ENCODE results near the gene GPR146.

The GPR146 gene

DNA sequence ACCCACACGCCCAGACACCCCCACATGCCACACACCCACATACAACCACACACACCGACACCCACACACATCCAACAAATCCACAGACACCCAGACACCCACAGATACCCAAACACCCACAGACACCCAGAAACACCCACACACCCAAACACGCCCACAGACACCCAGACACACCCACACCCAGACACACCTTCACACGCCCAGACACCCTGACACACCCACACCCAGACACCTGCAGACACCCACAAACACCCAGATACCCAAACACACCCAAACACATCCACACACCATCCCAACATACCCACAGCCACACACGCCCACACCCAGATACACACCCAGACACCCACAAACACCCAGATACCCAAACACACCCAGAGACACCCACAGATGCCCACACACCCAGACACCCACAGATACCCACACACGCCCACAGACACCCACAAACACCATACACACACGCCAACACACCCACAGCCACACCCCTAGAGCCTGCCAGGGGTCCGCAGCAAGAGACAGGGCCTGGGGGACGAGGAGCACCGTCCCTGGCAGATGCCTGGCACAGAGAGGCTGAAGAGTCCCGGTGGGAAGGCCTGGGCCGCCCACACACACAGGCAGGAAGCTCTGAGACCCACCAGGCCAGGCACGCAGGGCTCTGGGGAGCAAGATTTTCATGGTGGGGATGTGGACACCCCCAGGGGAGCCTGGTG lies 32.9 kb upstream of the GPR146 start:
- peaks cover 16% of the 10 kb centered on the region for H3K4me1 ChIP-seq (ENCODE audit: insufficient read depth, low read length, severe bottlenecking)
- no peaks in the 10 kb centered on the region for H4K20me1 ChIP-seq (ENCODE audit: insufficient read depth, low read length)
- H3K27me3 ChIP-seq (ENCODE audit: insufficient read depth, low read length), result no peaks in the 10 kb centered on the region
- TF ChIP-seq, protein P1, sequence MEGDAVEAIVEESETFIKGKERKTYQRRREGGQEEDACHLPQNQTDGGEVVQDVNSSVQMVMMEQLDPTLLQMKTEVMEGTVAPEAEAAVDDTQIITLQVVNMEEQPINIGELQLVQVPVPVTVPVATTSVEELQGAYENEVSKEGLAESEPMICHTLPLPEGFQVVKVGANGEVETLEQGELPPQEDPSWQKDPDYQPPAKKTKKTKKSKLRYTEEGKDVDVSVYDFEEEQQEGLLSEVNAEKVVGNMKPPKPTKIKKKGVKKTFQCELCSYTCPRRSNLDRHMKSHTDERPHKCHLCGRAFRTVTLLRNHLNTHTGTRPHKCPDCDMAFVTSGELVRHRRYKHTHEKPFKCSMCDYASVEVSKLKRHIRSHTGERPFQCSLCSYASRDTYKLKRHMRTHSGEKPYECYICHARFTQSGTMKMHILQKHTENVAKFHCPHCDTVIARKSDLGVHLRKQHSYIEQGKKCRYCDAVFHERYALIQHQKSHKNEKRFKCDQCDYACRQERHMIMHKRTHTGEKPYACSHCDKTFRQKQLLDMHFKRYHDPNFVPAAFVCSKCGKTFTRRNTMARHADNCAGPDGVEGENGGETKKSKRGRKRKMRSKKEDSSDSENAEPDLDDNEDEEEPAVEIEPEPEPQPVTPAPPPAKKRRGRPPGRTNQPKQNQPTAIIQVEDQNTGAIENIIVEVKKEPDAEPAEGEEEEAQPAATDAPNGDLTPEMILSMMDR (IDR thresholded peaks at IDR 0.05; ENCODE audit: low read length), result no peak
- no peak for TF ChIP-seq EZH2 (IDR thresholded peaks at IDR 0.05; ENCODE audit: borderline replicate concordance, low read length)
- no peak overlapping the region for H2AFZ ChIP-seq (ENCODE audit: low read length)
- H3K27ac ChIP-seq (ENCODE audit: low read depth, low read length, poor library complexity, severe bottlenecking), result no peak overlapping the region
- peaks cover 18% of the 10 kb centered on the region; the same call in 1 of the 2 replicates for H3K36me3 ChIP-seq (ENCODE audit: insufficient read depth, low read length)
- no peak overlapping the region for H3K4me2 ChIP-seq (ENCODE audit: low read length)
- no peaks in the 10 kb centered on the region for H3F3A ChIP-seq (ENCODE audit: insufficient read depth, low read length)
- no peaks in the 10 kb centered on the region for H3K9me3 ChIP-seq (ENCODE audit: low read length)
- H3K9ac ChIP-seq (ENCODE audit: low read length), result no peak overlapping the region
- no peaks in the 10 kb centered on the region for H3K9me2 ChIP-seq (ENCODE audit: low read depth, low read length)
- no peak overlapping the region for H3K4me3 ChIP-seq (ENCODE audit: low read depth, low read length, poor library complexity, severe bottlenecking)
- H3K79me2 ChIP-seq (ENCODE audit: insufficient read depth, low read length), result no peaks in the 10 kb centered on the region

DNA sequence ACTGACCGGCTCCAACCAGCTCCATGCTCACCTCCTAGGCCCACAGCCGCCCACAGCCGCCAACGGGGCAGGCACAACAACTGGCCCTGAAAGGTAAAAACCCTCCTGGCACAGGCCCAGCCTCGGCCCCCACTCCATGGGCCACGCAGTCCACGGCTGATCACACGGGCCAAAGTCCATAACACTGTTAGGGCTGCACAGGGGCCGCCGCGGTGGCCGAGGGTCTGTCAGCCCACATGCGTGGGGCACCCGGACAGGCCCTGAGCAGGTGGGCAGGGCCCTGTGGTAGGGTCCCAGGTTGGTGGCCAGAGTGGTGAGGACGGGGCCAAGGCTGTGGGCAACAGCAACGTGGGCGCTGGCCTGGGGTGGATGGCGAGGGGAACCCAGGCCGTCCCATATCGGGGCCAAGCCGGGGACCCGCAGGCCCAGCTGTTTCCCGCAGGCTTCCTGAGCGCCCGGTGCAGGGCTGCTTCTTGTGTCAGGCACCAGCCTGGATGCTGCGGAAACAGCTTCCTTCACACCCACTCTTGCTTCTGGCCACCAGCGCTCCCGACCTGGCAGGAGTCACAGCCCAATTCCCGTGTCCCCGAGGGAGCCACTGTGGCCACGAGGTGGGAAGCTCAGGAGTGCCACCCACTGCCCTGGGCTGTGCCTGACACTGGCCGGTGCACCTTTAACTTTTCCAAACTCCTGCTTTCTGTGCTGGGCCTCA lies 32.2 kb upstream of the GPR146 start:
- no peaks in the 10 kb centered on the region for H3K27me3 ChIP-seq (ENCODE audit: insufficient read depth, low read length)
- H3K9me2 ChIP-seq (ENCODE audit: low read depth, low read length), result no peaks in the 10 kb centered on the region
- no peaks in the 10 kb centered on the region for H3K79me2 ChIP-seq (ENCODE audit: insufficient read depth, low read length)
- peaks cover 16% of the 10 kb centered on the region for H3K4me1 ChIP-seq (ENCODE audit: insufficient read depth, low read length, severe bottlenecking)
- H3K9ac ChIP-seq (ENCODE audit: low read length), result no peak overlapping the region
- TF ChIP-seq EZH2 (IDR thresholded peaks at IDR 0.05; ENCODE audit: borderline replicate concordance, low read length), result no peak
- TF ChIP-seq, protein P1 (IDR thresholded peaks at IDR 0.05; ENCODE audit: low read length), result no peak
- peaks cover 12% of the 10 kb centered on the region; the same call in 1 of the 2 replicates for H3K36me3 ChIP-seq (ENCODE audit: insufficient read depth, low read length)
- no peak overlapping the region for H2AFZ ChIP-seq (ENCODE audit: low read length)
- no peaks in the 10 kb centered on the region for H3K9me3 ChIP-seq (ENCODE audit: low read length)
- no peak overlapping the region for H3K27ac ChIP-seq (ENCODE audit: low read depth, low read length, poor library complexity, severe bottlenecking)
- H3K4me2 ChIP-seq (ENCODE audit: low read length), result no peak overlapping the region
- no peaks in the 10 kb centered on the region for H4K20me1 ChIP-seq (ENCODE audit: insufficient read depth, low read length)
- no peaks in the 10 kb centered on the region for H3F3A ChIP-seq (ENCODE audit: insufficient read depth, low read length)
- H3K4me3 ChIP-seq (ENCODE audit: low read depth, low read length, poor library complexity, severe bottlenecking), result no peak overlapping the region

DNA sequence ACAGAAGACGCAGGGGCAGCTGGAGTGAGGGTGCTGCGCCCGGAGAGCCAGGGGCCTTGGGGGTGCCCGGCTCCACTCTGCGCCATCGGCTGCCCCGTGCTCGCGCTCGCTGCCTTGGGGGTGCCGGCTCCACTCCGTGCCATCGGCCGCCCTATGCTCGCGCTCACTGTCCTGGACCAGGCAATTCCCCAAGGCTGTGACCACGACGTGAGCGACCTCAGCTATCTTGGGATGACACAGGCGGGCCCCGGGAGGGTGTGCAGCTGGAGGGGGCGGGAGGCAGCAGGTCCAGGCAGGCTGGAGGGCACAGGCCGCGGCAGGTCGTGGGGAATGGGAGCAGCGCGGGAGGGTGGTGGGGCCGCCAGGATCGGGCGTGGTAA lies 31.6 kb upstream of the GPR146 start:
- no peaks in the 10 kb centered on the region for H3K79me2 ChIP-seq (ENCODE audit: insufficient read depth, low read length)
- no peak for TF ChIP-seq EZH2 (IDR thresholded peaks at IDR 0.05; ENCODE audit: borderline replicate concordance, low read length)
- TF ChIP-seq, protein P1 (IDR thresholded peaks at IDR 0.05; ENCODE audit: low read length), result no peak
- no peak overlapping the region for H3K4me2 ChIP-seq (ENCODE audit: low read length)
- H3K36me3 ChIP-seq (ENCODE audit: insufficient read depth, low read length), result peaks cover 10% of the 10 kb centered on the region; the same call in 1 of the 2 replicates
- H3K27me3 ChIP-seq (ENCODE audit: insufficient read depth, low read length), result no peaks in the 10 kb centered on the region
- H3K4me1 ChIP-seq (ENCODE audit: insufficient read depth, low read length, severe bottlenecking), result peaks cover 16% of the 10 kb centered on the region
- no peaks in the 10 kb centered on the region for H3F3A ChIP-seq (ENCODE audit: insufficient read depth, low read length)
- no peak overlapping the region for H3K27ac ChIP-seq (ENCODE audit: low read depth, low read length, poor library complexity, severe bottlenecking)
- no peak overlapping the region for H3K4me3 ChIP-seq (ENCODE audit: low read depth, low read length, poor library complexity, severe bottlenecking)
- no peaks in the 10 kb centered on the region for H4K20me1 ChIP-seq (ENCODE audit: insufficient read depth, low read length)
- no peak overlapping the region for H3K9ac ChIP-seq (ENCODE audit: low read length)
- no peak overlapping the region for H2AFZ ChIP-seq (ENCODE audit: low read length)
- no peaks in the 10 kb centered on the region for H3K9me3 ChIP-seq (ENCODE audit: low read length)
- H3K9me2 ChIP-seq (ENCODE audit: low read depth, low read length), result no peaks in the 10 kb centered on the region
